LNCaP clone FGC (cell line): ENCODE measurements around the gene PROK1.

Experiments
- DNase-seq: peaks from one replicate; pipeline ENCODE4 v3.0.0-alpha.2; 2011; ENCODE audit warnings: low read depth
- H3K4me3 ChIP-seq: 2 replicates; pipeline ENCODE4 v1.5.1; 2011; ENCODE audit warnings: mild to moderate bottlenecking, low read depth, low read length, control low read depth
- TF ChIP-seq, protein P1 (sequence below): IDR thresholded peaks from 2 replicates; pipeline ENCODE4 v1.5.1; 2012; ENCODE audit warnings: mild to moderate bottlenecking; ENCODE audit not compliant: control insufficient read depth, insufficient read depth; ENCODE audit errors: extremely low read depth

Gene PROK1

DNA sequence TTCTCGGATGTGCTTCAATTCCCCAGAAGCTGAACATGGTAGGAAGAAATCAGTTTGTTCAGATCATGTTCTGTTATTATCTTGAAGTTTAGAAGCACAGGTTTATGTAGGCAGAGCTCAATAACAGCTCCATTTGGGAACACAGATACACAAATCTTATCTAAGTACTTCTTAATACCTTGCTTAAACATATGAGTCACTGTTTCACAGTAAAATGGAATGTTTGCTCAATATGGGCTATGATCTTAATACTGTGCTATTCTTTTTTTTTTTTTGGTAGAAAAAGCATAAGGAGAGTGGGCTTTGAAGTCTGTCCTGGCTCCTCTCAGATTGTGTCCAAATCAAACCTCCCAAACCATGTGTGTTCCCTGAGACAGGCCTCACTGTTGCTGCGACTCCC is 13.4 kb downstream of the PROK1 start:
- H3K4me3 ChIP-seq, result no peak overlapping the region
- DNase-seq, result no peak
- TF ChIP-seq, protein P1, sequence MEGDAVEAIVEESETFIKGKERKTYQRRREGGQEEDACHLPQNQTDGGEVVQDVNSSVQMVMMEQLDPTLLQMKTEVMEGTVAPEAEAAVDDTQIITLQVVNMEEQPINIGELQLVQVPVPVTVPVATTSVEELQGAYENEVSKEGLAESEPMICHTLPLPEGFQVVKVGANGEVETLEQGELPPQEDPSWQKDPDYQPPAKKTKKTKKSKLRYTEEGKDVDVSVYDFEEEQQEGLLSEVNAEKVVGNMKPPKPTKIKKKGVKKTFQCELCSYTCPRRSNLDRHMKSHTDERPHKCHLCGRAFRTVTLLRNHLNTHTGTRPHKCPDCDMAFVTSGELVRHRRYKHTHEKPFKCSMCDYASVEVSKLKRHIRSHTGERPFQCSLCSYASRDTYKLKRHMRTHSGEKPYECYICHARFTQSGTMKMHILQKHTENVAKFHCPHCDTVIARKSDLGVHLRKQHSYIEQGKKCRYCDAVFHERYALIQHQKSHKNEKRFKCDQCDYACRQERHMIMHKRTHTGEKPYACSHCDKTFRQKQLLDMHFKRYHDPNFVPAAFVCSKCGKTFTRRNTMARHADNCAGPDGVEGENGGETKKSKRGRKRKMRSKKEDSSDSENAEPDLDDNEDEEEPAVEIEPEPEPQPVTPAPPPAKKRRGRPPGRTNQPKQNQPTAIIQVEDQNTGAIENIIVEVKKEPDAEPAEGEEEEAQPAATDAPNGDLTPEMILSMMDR, result no peak

DNA sequence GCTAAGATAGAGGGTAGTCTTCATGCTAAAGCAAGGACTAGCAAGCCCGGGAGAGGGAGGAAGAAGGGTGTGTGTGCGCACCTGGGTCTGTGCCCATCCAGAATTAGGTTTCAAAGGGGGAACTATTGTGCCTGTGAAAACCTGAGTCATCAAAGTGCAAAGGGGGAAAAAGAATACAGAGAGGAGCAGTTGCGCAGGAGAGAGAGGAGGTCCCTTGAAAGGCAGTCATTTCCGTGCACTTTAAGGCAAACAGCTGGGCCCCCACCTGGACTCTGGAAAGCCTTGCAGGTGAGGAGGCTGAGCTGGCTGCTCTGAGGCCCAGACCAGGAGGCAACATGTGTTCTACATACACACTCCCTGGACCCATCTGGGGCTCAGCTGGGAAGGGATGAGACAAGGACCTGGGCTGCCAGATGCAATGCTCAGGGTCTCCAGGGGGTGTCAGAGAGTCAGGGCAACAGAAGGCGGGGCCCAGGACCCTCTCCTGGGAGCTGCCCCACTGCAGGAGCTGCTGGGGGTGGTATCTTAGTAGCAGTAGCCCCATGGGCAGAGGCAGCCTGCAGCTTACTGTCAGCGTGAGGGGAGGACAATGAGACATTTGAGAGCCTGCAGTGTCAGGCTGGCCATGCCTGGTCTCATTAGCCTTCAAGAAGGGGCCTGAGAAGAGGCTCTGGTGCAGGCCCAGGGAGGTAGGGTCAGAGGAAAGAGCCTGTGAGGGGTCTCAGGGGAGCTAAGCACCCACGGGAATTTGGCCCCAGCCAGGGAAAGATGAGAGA is 14.3 kb downstream of the PROK1 start:
- H3K4me3 ChIP-seq, result no peak overlapping the region
- TF ChIP-seq, protein P1, result no peak
- no peak for DNase-seq

DNA sequence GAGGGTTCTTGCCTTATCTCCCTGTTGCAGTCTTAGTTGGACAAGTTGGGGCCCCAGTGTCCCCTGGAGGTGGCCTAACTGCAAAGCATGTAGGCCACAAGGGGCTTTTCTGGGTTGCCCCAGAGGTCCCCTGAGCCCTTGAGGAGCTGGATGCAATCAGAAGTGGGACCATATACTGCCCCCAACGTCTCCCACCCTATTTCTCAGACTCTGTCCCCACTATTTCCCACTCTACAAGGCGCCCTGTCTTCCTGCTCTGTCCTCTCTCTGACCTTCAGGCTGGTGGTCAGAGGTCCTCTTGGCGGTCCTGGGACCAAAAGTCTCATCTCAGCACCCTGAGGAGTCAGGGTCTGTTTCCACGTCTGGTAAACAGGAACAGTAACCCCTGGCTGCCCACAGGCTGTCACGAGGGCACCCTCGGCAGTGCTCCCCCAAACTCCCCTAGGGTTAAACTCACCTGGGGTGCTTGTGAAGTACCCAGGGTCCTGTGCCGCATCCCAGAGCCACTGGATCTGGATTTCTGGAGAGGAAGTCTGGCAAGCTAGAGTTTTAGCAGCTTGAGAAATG is 14.9 kb downstream of the PROK1 start:
- TF ChIP-seq, protein P1, result no peak

DNA sequence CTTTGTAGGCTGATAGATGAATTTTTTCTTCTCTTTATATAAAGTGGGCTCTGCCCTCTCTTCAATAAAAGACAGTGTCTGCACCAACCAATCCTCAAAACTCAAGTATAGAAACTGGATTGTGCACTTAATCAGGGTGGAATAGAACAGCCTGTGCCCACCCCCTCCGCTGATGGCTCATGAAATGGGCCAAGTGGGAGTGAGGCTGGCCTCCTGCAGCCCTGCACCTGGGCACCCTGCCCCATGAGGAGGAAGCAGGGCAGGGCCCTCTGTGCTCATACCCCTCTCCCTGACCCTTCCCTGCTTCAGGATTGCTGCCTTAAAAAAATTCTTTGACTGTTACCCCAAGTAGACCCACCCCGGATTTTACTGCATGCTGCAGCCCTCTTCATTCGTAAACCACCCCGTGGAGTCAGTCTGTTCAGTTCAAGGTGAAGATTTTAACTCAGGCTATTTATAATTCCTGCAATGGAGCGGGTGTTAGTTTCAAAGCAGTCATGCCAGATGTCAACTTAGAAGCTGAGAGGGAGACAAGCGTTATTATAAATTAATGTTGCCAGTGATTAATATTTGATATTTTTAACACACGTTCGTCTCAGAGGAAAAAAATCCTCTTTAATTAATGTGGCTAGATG is 15.8 kb downstream of the PROK1 start:
- DNase-seq, result no peak
- H3K4me3 ChIP-seq, result no peak overlapping the region
- TF ChIP-seq, protein P1, result no peak

More for the DNA sequence above, 14.9 kb downstream of the PROK1 start:
- H3K4me3 ChIP-seq, result no peak overlapping the region
- DNase-seq, result no peak

DNA sequence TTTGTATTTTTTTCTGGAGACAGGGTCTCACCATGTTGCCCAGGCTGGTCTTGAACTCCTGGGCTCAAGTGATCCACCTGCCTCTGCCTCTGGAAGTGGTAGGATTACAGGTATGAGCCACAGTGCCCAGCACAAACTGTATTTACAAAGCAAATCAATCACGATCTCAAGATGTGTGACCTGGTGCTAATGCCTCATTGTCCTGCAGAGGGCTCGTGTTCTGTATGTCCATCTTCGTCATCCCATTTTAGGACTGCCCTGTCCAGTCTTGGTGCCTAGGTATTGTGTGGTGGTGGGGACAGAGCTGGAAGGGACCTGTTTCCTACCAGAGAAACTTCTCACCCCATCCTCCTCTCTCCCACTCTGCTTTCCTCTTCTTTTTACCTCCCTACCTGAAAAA is 20.2 kb downstream of the PROK1 start:
- no peak for DNase-seq
- TF ChIP-seq, protein P1, result peak; percentile 41

DNA sequence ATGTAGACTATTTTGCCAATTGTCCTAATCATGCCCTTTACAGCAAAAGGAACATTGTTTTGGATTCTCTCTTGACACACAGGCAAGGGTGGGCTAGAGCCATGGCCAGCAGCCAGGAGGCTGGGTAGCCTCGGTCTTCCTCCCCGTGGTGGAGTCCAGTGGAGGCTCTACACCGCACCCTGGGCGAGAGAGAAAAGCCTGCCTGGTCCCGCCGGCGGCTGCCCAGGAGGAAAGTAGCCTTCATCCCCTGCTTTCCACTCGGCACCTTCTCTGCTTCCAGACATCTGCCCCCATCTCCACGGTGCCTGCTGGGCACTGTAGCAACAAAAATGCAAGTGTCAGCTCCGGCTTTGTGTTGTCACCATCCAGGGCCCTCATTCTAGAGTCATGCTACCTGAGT is 21.6 kb downstream of the PROK1 start:
- H3K4me3 ChIP-seq, result no peak overlapping the region
- no peak for DNase-seq
- TF ChIP-seq, protein P1, result no peak

More for the DNA sequence above, 20.2 kb downstream of the PROK1 start:
- no peak overlapping the region for H3K4me3 ChIP-seq
